ENCODE data around the gene DBP.
"Not testable (repeated sequence)": the region's sequence is repeated elsewhere in the genome, so short reads cannot be mapped to it uniquely, and the experiment has no call there.

DBP gene

DNA sequence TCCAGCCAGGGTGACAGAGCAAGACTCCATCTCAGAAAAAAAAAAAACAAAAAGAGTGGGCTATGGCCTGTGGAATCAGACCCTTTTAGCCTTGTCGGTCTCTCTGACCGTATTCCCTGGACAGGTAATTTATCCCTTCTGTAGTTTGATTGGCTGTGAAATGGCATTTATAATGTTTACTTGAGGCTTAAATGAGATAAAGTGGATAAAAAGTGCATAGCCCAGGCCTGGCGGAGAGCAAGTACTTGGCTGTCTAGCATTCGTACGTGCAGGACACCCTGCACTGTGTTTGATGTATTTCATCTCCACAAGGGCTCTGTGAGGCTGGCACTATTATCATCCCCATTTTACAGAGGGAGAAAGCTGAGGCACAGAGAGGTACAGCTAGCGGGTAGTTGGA, 28.6 kb upstream of the DBP start:
- DNase-seq = no peak

DNA sequence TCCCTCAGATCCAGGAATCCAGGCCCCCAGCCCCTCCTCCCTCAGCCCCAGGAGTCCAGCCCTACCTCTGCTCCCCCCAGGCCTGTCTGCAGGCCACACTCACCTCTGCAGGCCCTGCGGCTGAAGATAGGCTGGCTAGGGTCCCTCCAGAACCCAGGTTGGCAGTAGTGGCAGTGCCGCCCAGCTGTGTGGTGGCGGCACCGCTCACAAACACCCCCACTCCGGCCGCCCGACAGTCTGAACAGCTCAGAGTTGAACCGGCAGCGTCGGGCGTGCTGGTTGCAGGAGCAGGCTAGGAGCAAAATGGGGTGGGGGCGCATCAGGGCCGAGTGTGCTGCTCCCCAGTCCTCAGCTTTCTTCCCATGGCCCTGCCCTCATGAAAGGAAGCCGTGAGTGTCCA, 27.3 kb upstream of the DBP start:
- no peak for DNase-seq

DNA sequence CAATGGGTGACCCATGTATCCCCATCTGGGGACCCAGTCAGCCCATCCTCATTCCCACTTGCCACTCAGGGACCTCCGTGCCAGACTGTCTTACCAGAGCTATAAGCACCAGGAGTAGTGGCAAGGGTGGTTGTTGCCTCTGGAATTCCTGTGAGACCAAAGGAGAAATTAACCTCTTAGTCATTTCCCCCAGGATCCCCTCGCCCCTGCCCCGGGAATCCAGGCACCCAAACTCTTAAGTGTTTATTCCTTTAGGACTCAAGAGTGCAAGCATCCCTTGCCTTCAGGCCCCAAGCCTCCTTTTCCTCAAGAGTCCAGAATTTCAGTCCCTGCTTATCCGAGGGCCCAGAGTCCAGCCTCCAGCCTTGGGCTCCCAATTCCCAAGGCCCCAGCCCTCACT, 26.5 kb upstream of the DBP start:
- DNase-seq = no peak

GRCh38 chr19:48661711-48662090, 24.5 kb upstream of the DBP start:
- no peak for DNase-seq

DNA sequence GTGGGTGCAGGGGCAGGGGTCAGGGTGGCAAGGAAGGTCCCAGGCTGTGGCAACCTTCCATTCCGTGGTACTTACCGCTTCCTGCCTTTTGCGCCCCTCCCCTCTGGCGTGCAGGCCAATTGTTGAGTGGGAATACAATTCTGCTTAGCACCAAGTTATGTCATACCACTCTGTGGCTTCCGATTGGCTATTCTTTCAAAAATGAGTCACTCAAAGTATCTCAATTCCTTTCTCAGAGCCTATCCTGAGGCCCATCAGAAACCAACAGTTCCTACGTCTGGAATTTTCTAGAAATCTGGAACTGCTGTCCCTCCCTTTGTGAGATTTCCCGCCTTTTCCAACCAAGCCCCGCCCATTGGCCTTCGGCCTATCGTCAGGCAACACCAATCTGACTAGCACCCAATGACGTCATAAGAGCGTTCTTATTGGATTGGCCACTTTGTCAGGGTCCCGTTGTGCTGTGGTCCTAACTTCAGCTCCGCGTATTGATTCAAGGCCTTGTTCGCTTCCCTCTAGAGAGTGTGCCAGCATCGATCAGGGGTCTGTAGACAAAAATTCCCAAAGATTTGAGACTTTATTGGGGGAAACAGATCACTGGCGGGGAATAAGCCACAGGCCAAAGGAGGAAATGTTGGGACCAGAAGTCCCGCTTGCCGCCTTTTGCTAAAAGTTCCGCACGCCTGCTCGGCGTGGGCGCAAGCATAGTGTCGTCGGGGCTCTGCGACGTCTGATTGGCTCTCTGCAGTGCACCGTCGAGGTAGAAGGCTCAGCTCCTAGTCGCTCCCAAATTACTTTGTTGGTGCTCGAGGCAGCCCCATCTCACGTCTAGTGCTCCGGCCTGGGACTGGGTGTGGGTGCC, 23.9 kb upstream of the DBP start:
- peak; percentile 53 for DNase-seq

- DNase-seq = no peak
Observed at GRCh38 chr19:48659768-48660167, 22.6 kb upstream of the DBP start.

DNA sequence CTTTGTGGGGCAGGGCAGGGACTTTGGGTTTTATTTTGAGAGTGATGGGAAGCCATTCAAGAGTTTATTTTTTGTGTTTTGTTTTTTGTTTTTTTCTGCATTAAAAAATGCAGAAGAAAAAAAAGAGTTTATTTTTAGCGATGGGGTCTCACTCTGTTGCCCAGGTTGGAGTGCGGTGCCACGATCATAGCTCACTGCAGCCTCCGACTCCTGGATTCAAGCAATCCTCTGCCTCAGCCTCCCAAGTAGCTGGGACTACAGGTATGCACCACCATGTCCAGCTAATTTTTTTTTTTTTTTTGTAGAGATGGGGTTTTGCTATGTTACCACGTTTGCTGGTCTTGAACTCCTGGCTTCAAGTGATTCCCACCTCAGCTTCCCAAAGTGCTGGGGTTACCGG, 21.3 kb upstream of the DBP start:
- no peak for DNase-seq

GRCh38 chr19:48657828-48658227, 20.6 kb upstream of the DBP start:
- DNase-seq = not testable (repeated sequence)

DNA sequence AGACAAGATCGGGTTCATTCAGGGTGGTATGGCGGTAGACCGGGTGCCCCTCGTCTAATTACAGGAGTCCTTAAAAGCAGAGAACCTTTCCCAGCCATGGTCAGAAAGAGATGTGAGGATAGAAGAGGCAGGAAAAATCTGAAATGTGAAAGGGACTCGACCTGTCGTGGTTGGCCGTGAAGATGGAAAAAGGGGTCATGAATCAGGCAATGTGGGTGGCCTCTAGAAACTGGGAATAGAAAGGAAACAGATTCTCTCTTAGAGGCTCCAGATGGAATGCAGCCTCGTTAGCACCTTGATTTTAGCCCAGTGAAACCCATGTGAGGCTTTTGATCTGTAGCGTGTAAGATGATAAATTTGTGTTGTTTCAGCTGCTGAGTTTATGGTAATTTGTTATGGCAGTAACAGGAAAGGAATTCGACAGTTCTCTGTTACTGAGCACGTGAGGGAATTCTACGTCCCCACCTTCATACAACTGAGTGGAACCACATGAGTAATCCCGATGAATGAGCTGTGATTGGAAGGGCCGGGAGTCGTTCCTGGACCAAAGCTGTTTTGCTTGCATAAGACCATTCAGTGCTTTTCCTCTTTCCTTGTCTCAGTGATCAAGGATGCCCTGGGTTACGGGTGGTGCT, 19.8 kb upstream of the DBP start:
- no peak for DNase-seq

DNA sequence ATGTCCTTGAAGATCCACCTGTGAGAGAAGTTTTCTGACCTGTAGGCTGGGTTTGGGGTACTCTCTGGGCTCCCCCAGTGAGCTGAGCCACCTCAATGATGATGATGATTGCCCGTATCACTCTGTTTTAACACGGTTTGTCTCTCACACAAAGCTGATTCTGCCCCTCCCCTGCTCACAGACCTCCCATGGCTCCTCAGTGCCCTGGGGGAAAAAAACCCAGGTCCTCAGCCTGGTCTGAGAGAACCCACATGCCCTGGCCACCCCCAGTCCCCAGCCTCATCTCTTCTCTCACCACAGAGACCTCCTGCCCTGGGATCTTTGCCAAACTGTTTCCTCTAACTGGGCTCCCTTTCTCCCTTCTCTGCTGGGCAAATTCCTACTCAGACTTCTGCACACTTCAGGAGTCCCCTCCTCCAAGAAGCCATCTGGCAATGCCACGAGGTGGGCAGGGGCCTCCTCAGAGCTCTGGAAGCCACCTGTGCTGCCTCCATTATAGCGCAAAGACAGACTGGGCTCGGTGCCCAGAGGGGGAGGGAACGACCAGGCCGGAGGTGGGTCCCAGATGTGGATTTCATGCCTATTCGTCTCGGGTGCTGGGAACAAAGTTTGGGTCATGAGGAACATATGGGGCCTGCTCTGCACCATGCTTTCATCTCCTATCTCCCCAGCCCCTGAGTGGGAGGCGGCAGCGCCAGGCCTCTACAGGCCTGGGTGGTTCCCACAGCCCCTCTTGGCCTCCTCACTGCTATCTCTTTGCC, 17.3 kb upstream of the DBP start:
- no peak for DNase-seq

- DNase-seq = no peak
Observed at GRCh38 chr19:48651683-48652048, 14.5 kb upstream of the DBP start.

- DNase-seq = no peak
Observed at GRCh38 chr19:48650974-48651682, 13.9 kb upstream of the DBP start.

GRCh38 chr19:48648134-48648533, 11.0 kb upstream of the DBP start:
- DNase-seq = no peak

- no peak for DNase-seq
Observed at GRCh38 chr19:48646722-48647216, 9.6 kb upstream of the DBP start.

GRCh38 chr19:48646001-48646721, 9.0 kb upstream of the DBP start, which contains the start of gene CA11:
Gene CA11, minus strand, starts transcription at chr19:48646187. Its CDS starts 555 bp downstream, at chr19:48645632.
- DNase-seq = peak; percentile 86

DNA sequence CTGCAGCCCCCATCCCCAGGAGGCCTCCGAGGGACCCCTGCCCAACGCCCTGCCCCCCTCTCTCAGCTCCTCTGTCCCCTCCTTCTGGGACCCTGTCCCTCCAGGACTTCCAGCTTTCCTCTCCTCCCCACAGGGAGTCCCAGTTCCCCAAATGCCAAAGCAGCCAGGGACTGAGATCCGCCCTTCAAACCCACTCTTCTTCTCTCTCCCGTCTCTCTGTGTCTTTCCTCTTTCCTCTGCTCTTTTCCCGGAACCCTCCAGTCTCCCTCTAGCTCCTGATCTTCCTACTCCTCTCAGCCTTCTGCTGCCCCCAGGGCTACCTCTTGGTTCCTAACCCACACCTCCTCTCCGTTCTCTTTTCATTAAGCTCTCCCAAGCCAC, 8.4 kb upstream of the DBP start:
- no peak for DNase-seq

- DNase-seq = peak; percentile 65
Observed at GRCh38 chr19:48644839-48645619, 7.8 kb upstream of the DBP start.

- DNase-seq = no peak
Observed at GRCh38 chr19:48644355-48644754, 7.2 kb upstream of the DBP start.

GRCh38 chr19:48642862-48643261, 5.7 kb upstream of the DBP start:
- DNase-seq = no peak

GRCh38 chr19:48641850-48642249, 4.7 kb upstream of the DBP start:
- no peak for DNase-seq
